Stimulated activated CD4-positive, alpha-beta T cell treated with anti-CD3 and anti-CD28 coated beads, Interleukin-1b, Interleukin-23, amount 100 ng/mL, for 24 hours (primary cell): ENCODE data around the gene FTH1.

Experiments used
- DNase-seq, 4 experiments: peaks; one replicate each; pipeline ENCODE4 v3.0.0-alpha.2; 2020; ENCODE audit warnings: low read depth in 4 of 4, low spot score in 1 of 4

The FTH1 gene

GRCh38 chr11:61949169-61950034, 18.0 kb downstream of the FTH1 start:
- no peak for DNase-seq

GRCh38 chr11:61948505-61948904, 18.9 kb downstream of the FTH1 start:
- no peak for DNase-seq

- peak in 3 of 4 experiments; percentile 25 to 51 (median 42) for DNase-seq
Observed at GRCh38 chr11:61947486-61948210, 19.8 kb downstream of the FTH1 start.

- no peak for DNase-seq
Observed at GRCh38 chr11:61946894-61947293, 20.5 kb downstream of the FTH1 start.

GRCh38 chr11:61945191-61945590, 22.2 kb downstream of the FTH1 start:
- no peak for DNase-seq

- no peak for DNase-seq
Observed at GRCh38 chr11:61940466-61940865, 27.0 kb downstream of the FTH1 start.

GRCh38 chr11:61935861-61936260, 31.6 kb downstream of the FTH1 start:
- no peak for DNase-seq

- DNase-seq = no peak
Observed at GRCh38 chr11:61930933-61931332, 36.5 kb downstream of the FTH1 start.

- no peak for DNase-seq
Observed at GRCh38 chr11:61928606-61929005, 38.8 kb downstream of the FTH1 start.

GRCh38 chr11:61927501-61927900, 39.9 kb downstream of the FTH1 start:
- no peak for DNase-seq

GRCh38 chr11:61926235-61926634, 41.2 kb downstream of the FTH1 start:
- no peak for DNase-seq

- no peak for DNase-seq
Observed at GRCh38 chr11:61925736-61926135, 41.7 kb downstream of the FTH1 start.

GRCh38 chr11:61924064-61924455, 43.4 kb downstream of the FTH1 start:
- DNase-seq = no peak

- no peak for DNase-seq
Observed at GRCh38 chr11:61923166-61924063, 44.0 kb downstream of the FTH1 start.

- no peak for DNase-seq
Observed at GRCh38 chr11:61922539-61922938, 44.9 kb downstream of the FTH1 start.

- DNase-seq = no peak
Observed at GRCh38 chr11:61921446-61921845, 46.0 kb downstream of the FTH1 start.

GRCh38 chr11:61919705-61920631, 47.5 kb downstream of the FTH1 start:
- DNase-seq = no peak

- no peak for DNase-seq
Observed at GRCh38 chr11:61918938-61919704, 48.3 kb downstream of the FTH1 start.

- no peak for DNase-seq
Observed at GRCh38 chr11:61918251-61918937, 49.0 kb downstream of the FTH1 start.
